Erythroblast (primary cell): Measurements from ENCODE around the gene RNF166.

ENCODE experiments used
- DNase-seq, 2 experiments: peaks; one replicate each; lab custom pipeline; 2025; lab: John Stamatoyannopoulos, UW
- GATA1 ChIP-seq: IDR thresholded peaks from 2 replicates; pipeline ENCODE4 v1.6.1; 2011; ENCODE audit warnings: low read depth, mild to moderate bottlenecking, control low read depth, low read length, moderate library complexity
- POLR2A ChIP-seq: IDR thresholded peaks from 2 replicates; pipeline ENCODE4 v1.6.1; 2011; ENCODE audit warnings: mild to moderate bottlenecking, low read length

RNF166 gene

GRCh38 chr16:88724855-88725555 lies 18.8 kb upstream of the RNF166 start:
- TF ChIP-seq POLR2A (no peak), GATA1 (no peak)
- no peak for DNase-seq

GRCh38 chr16:88723911-88724310 lies 17.7 kb upstream of the RNF166 start:
- no peak for TF ChIP-seq POLR2A
- no peak for TF ChIP-seq GATA1
- DNase-seq: no peak

DNA sequence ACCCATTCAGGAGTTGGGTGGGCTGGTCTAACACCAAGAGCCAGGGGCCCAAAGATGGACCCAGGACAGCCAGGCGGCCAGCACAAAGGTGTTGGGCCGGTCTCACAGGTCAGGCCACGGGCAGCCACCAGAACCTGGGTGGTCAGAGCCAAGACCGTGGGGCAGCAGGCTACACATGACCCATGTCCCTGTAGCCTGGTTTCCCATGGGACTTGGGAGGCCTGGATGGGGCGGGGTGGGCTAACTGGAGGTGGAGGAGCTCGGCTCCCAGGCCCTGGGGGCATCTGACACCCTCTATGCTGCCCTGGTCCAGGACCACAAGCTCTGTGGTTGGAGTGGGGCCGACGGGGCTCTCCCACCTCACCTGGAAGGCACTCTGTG lies 17.3 kb upstream of the RNF166 start:
- TF ChIP-seq GATA1: no peak
- TF ChIP-seq POLR2A: no peak
- DNase-seq: no peak

DNA sequence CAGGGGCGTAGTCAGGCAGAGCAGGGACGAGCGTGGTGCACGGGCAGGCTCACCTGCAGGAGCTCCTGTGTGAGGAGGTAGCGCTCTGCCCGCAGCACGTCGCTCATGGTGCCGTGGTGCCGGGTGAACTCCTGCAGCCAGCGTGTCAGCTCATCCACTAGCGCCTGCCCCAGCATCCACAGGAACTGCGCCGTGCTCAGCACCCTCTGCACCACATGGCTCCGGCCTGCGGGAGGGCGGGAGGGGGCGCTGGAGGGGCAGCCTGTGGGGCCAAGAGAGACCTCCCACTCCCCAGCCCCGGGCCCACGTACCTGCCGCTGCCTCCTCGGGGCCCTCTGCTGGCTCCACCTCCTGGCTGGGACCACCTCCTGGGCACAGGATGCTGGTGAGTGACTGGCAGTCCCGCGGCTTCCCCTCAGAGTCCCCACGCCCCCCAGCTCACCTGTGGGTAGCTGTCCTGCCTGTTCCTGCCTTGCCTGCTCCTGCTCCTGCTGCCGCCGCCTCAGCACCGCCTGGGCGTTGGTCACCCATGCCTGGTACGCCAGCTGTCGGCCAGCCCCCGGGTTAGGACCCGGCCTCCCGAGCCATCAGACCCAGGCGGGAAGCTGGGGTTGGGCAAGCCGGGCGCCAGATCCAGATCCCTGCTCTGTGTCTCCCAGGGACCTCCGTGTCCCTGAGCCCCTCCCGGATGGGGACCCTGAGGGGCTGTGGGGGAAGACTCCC lies 16.7 kb upstream of the RNF166 start:
- TF ChIP-seq POLR2A (no peak), GATA1 (no peak)
- no peak for DNase-seq

- no peak for TF ChIP-seq GATA1
- TF ChIP-seq POLR2A: no peak
- no peak for DNase-seq
Observed at GRCh38 chr16:88721815-88722755, 15.9 kb upstream of the RNF166 start.

GRCh38 chr16:88721236-88721635 lies 15.0 kb upstream of the RNF166 start:
- no peak for DNase-seq
- no peak for TF ChIP-seq POLR2A
- TF ChIP-seq GATA1: no peak

DNA sequence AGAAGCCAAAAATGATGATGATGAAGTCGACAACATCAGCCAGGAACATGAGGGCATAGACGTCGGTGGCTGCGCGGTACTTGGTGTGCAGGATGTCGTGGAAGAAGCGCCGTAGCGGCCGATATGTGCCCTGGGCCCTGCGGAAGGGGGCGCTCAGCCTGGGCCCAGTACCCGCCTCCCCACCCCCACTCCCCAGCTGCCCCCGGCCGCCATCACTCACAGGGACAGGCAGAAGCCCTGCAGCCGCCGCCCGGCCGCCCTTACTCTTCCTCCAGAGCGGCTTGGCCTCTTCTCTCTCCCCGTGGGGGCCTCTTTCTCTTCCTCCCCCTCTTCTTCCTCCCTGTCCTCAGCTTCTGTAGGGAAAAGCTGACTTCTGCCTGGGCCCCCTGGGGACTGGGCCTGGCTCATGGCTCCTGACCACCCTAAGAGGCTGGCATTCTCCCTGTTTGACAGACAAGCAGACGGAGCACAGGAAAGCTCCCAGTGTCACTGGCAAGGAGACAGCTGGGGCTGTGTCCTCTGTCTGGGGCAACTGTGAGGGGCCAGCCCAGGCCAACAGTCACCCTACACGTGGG lies 14.3 kb upstream of the RNF166 start:
- no peak for DNase-seq
- TF ChIP-seq GATA1 (no peak), POLR2A (no peak)

- DNase-seq: no peak
- TF ChIP-seq GATA1: no peak
- no peak for TF ChIP-seq POLR2A
Observed at GRCh38 chr16:88719933-88720296, 13.7 kb upstream of the RNF166 start.

DNA sequence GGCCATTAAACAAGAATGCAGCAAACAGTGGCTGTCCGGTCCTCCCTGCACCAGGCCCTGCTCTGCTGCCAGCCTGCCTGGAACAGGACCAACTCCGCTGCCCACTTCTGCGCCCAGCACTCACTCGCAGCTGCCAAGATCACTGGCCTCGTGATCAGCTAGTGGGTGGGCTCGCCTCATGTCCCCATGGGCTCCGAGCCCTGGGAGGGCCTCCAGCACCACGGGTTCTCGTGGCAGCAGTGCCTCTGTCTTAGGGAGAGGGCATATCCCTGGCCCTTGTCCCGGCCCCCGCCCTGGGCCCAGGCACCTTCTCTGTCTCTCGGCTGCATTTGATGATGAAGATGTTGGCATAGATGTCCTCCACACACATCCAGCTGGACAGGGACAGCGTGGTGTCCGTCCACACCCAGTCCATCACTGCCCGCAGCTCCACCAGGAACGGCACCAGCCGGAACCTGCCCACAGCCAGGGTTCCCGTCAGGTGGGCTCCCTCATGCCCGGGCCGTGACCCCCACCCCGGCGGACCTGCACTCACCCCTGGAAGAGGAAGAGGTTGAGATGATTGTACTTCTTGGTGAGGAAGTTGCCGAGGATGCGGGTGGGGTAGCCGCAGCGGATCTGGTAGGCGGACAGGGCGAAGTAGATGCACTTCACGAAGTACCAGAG lies 13.2 kb upstream of the RNF166 start:
- TF ChIP-seq POLR2A: no peak
- TF ChIP-seq GATA1: no peak

DNA sequence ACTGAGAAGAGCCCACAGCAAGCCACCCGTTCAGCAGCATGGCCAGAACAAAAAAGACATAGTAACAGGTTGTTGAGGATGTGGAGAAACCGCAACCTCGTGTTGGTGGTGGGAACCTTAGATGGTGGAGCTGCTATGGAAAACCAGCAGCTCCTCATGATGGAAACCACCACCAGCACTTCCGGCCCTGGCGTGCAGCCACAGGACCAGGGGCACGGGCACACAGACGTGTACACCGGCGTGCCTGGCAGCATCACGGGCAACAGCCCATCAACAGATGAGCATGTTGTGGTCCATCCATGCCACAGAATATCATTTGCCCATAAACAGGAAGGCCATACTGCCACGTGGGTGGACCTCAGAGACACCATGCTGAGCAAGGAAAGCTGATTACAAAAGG lies 12.0 kb upstream of the RNF166 start:
- no peak for DNase-seq
- TF ChIP-seq GATA1 (no peak), POLR2A (no peak)

More for the DNA sequence above, 13.2 kb upstream of the RNF166 start:
- no peak for DNase-seq

DNA sequence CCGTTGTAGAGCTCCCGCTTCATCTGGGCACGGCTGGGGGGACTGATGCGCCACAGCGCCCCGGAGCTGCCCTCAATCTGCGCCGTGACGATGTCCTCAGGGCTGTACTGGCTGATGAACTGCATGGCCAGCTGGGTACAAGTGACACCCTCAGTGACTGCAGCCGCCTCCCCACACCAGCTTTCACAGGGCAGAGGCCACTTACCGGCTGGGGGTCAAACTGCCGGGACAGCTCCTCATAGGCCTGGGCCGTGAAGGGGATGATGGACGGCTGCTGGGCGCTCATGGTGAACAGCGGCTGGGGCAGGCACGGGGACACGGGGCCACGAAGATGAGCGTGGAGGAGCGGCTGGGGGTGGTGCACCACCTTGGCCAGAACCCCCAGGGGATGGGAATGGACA lies 10.4 kb upstream of the RNF166 start:
- no peak for DNase-seq
- TF ChIP-seq POLR2A (no peak), GATA1 (no peak)

GRCh38 chr16:88716201-88716600 lies 10.0 kb upstream of the RNF166 start:
- TF ChIP-seq POLR2A (no peak), GATA1 (no peak)
- DNase-seq: no peak
